ENCODE results near the gene KIAA0513.

Gene KIAA0513

DNA sequence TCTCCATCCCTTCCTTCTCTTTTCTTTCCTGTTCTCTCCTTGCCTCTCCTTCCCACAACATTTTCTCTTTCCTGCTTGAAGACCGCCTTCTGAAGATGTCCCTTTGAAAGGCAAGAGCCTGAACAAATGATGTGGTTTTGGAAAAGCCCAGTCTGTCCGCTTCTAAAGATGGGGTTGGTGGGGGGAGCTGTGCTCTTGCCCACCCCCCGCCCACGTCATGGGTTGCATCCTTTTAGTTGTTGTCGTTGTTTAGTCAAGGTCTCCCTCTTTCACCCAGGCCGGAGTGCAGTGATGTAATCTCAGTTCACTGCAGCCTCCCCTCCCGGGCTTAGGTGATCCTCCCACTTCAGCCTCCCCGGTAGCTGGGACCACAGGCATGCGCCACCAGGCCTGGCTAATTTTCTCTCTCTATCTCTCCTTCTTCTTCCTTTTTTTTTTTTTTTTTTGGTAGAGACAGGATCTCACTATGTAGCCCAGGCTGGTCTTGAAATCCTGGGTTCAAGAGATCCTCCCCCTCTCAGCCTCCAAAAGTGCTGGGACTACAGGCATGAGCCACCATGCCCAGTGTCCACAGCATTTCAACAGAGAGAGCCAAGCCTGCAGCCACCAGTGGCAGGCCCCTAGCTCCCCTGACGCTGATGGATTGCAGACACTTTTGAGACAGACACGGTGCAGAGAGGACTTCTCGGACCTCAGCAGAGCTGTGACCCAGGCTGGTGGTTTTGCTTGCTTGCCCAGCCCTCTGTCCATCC, 110.7 kb downstream of the KIAA0513 start:
- DNase-seq = no peak

DNA sequence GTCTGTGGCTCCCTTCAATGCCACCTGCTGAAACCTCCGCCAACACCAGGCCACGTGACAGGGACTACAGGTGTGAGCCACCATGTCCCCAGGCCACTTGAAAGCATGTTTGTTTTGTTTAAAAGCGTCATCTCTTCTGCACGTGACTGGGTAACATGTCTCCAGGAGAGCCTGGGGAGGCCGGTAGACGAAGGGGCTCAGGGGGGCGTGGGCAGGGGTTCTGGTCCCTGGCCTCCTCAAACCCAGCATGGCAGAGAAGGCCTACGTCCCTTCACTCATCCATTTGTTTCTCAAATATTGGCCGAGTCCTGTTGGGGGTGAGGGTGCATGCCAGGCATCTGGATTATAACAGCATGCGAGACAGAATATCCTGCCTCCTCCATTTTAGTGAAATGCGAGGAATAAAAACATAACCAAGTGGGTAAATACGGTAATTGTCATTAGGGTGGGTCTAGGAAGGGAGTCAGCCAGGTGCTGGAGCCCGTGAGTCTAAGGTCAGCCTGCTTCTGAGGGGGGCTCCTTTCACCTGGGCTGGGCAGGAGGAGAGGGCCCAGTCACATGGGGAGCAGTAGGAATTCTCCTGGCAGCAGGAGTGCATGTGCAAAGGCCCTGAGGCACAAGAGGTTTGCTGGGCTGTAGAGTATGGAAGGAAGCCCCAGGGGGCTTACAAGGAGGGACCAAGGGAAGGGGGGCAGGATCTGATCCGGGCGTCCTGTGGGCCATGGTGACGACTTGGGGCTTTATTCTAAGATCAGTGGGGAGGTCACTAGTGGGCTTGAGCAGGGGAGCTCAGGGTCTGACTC, 111.4 kb downstream of the KIAA0513 start:
- no peak for DNase-seq

GRCh38 chr16:85139881-85140339, 112.3 kb downstream of the KIAA0513 start:
- DNase-seq = no peak

DNA sequence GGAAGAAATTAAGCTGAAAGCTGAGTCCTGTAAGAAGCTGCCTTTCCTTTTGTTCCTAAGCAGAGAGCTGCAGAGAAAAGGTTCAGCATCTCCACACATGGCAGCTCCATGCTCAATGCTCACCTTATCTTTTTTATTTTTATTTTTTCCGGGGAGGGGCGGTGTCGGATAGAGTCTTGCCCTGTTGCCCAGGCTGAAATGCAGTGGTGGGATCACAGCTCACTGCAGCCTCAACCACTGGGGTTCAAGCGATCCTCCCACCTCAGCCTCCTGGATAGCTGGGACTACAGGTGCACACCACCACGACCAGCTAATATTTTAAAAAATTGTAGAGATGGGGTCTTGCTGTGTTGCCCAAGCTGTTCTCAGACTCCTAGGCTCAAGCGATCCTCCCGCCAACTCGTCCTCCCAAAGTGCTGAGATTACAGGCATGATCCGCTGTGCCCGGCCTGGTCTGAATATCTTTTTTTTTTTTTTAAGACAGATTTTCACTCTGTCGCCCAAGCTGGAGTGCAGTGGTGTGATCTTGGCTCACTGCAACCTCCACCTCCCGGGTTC, 112.9 kb downstream of the KIAA0513 start:
- no peak for DNase-seq

DNA sequence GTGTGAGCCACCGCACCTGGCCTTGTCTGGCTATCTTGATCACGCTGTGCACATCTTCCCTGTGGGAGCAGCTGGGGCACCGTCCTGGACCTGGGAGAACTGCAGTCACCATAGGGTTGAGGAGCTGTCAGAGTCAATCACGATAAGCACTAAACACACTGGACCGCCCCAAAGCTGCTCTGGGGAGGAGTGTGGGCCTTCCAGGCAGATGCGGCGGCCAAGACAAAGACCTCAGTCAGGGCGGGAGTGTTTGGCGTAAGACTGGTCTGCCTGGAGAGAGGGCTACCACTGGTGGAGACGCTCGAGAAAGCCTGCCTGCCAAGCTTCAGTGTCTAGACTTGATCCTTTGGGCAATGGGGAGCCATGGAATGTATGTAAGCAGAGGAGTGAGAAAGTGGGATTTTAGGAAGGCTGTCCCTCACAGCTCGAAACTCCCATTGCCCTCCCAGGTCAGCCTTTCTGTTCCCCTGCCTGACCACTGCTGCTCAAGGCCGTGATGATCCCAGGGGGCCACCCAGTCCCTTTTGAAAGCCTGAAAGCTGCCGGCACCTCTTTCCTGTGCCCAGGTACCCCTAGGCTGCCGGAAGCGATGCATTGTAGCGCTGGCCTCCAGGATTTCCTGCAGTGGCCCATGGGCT, 114.0 kb downstream of the KIAA0513 start:
- DNase-seq = no peak

DNA sequence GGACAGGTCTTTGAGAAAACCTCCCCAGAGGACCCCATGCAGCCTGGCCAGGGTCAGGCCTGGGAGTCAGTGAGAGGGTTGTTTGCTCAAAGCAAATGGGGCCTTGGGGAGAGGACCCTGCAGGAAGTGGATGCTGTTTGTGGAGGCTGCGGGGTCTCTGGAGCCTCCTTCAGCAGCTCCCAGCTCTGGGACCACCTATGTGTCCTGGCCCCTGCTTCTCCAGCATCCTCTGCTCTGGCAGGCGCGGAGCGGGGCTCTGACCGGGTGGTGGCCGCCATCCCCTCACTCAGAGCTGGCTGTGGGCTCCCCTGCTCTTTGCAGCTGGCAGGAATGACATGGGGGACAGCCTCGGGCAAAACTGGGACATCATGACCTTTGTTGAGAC, 114.5 kb downstream of the KIAA0513 start:
- DNase-seq = no peak

- DNase-seq = no peak
Observed at GRCh38 chr16:85142771-85143211, 115.2 kb downstream of the KIAA0513 start.

Data from fibroblast of skin of right biceps (primary cell).